ENCODE results near the gene RSPH1.

The RSPH1 gene

GRCh38 chr21:42498012-42498411, 2.0 kb upstream of the RSPH1 start:
- TF ChIP-seq, protein P1, sequence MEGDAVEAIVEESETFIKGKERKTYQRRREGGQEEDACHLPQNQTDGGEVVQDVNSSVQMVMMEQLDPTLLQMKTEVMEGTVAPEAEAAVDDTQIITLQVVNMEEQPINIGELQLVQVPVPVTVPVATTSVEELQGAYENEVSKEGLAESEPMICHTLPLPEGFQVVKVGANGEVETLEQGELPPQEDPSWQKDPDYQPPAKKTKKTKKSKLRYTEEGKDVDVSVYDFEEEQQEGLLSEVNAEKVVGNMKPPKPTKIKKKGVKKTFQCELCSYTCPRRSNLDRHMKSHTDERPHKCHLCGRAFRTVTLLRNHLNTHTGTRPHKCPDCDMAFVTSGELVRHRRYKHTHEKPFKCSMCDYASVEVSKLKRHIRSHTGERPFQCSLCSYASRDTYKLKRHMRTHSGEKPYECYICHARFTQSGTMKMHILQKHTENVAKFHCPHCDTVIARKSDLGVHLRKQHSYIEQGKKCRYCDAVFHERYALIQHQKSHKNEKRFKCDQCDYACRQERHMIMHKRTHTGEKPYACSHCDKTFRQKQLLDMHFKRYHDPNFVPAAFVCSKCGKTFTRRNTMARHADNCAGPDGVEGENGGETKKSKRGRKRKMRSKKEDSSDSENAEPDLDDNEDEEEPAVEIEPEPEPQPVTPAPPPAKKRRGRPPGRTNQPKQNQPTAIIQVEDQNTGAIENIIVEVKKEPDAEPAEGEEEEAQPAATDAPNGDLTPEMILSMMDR (IDR thresholded peaks at IDR 0.05; ENCODE audit: insufficient read depth, low read depth, low read length, missing control alignments): no peak
- H3K4me3 ChIP-seq (ENCODE audit: low read length): no peak overlapping the region
- no peak for DNase-seq (ENCODE audit: low read depth)

GRCh38 chr21:42496839-42497202, 797 bp upstream of the RSPH1 start:
- TF ChIP-seq, protein P1 (IDR thresholded peaks at IDR 0.05; ENCODE audit: insufficient read depth, low read depth, low read length, missing control alignments): no peak
- H3K4me3 ChIP-seq (ENCODE audit: low read length): peak overlapping the region; percentile 72
- DNase-seq (ENCODE audit: low read depth): no peak

DNA sequence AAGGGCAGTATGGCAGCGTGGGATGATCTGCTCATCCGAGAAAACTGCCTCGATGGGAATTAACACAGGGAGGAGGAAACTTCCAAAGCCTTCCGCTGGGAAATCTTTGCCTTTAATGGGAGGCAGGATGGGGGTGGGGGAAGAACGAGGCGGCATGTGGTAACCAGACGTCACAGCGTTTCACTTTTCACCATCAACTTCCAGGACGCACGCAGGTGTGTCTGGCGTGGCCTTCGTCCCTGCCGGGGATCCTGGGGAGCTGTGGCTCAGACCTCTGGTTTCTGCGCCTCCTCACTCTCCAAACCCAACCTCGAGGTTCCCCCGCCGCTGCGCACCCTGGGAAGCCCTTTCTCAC, 282 bp downstream of the RSPH1 start:
- TF ChIP-seq, protein P1 (IDR thresholded peaks at IDR 0.05; ENCODE audit: insufficient read depth, low read depth, low read length, missing control alignments): no peak
- peak; percentile 44 for DNase-seq (ENCODE audit: low read depth)
- peak overlapping the region; percentile 72 for H3K4me3 ChIP-seq (ENCODE audit: low read length)

GRCh38 chr21:42495027-42495426, 997 bp downstream of the RSPH1 start:
- no peak overlapping the region for H3K4me3 ChIP-seq (ENCODE audit: low read length)
- TF ChIP-seq, protein P1 (IDR thresholded peaks at IDR 0.05; ENCODE audit: insufficient read depth, low read depth, low read length, missing control alignments): no peak
- no peak for DNase-seq (ENCODE audit: low read depth)

GRCh38 chr21:42493109-42494060, 2.6 kb downstream of the RSPH1 start:
- DNase-seq (ENCODE audit: low read depth): no peak
- TF ChIP-seq, protein P1 (IDR thresholded peaks at IDR 0.05; ENCODE audit: insufficient read depth, low read depth, low read length, missing control alignments): no peak

DNA sequence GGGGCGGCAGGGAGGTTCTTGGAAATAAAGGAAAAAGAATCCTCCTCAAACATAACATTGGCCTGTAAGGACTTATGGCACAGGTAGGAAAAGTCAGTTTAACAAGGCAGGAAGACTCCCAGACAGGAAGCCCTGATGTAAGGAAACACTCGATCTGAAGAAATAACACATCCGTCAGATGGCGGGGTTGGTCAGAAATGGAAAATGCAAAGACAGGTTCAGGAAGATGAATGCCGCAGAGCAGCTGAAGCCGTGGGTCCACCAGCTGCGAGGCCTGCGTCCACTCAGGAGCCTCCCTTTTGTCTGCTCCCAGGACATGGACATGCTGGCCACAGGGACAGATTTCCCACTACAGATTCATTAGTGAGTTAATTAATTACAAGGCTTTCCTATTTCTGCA, 3.8 kb downstream of the RSPH1 start:
- TF ChIP-seq, protein P1 (IDR thresholded peaks at IDR 0.05; ENCODE audit: insufficient read depth, low read depth, low read length, missing control alignments): no peak
- no peak for DNase-seq (ENCODE audit: low read depth)
- no peak overlapping the region for H3K4me3 ChIP-seq (ENCODE audit: low read length)

More at GRCh38 chr21:42493109-42494060, 2.6 kb downstream of the RSPH1 start:
- no peak overlapping the region for H3K4me3 ChIP-seq (ENCODE audit: low read length)

- H3K4me3 ChIP-seq (ENCODE audit: low read length): no peak overlapping the region
- TF ChIP-seq, protein P1 (IDR thresholded peaks at IDR 0.05; ENCODE audit: insufficient read depth, low read depth, low read length, missing control alignments): no peak
- no peak for DNase-seq (ENCODE audit: low read depth)
These were observed 4.7 kb downstream of the RSPH1 start for GRCh38 chr21:42491328-42491727.

Data from epithelial cell of esophagus (primary cell).